Measurements from ENCODE around the gene OR51B4.

DNA sequence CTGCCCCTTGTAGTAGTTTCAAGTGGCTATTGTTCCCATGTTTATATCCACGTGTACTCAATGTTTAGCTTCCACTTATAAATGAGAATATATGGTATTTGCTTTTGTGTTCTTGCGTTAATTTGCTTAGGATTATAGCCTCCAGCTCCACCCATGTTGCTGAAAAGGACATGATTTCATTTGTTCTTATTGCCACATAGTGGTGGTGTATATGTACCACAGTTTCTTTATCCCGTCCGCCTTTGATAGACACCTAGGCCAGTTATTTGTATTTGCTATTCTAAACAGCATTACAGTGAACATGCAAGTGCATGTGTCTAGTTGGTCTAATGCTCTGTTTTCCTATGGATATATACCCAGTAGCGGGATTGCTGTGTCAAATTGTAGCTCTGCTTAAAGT, 15.5 kb upstream of the OR51B4 start:
- no peak for TF ChIP-seq EZH2 (IDR thresholded peaks at IDR 0.05; ENCODE audit: low read length, missing control alignments)
- TF ChIP-seq, protein P1, sequence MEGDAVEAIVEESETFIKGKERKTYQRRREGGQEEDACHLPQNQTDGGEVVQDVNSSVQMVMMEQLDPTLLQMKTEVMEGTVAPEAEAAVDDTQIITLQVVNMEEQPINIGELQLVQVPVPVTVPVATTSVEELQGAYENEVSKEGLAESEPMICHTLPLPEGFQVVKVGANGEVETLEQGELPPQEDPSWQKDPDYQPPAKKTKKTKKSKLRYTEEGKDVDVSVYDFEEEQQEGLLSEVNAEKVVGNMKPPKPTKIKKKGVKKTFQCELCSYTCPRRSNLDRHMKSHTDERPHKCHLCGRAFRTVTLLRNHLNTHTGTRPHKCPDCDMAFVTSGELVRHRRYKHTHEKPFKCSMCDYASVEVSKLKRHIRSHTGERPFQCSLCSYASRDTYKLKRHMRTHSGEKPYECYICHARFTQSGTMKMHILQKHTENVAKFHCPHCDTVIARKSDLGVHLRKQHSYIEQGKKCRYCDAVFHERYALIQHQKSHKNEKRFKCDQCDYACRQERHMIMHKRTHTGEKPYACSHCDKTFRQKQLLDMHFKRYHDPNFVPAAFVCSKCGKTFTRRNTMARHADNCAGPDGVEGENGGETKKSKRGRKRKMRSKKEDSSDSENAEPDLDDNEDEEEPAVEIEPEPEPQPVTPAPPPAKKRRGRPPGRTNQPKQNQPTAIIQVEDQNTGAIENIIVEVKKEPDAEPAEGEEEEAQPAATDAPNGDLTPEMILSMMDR (conservative IDR thresholded peaks at IDR 0.05 in 1 of 2, IDR thresholded peaks at IDR 0.05 in 1 of 2; ENCODE audit: low read depth in 1 of 2, low read length in 2 of 2) = no peak

All from fibroblast of lung (primary cell).